ENCODE measurements around the gene UBE2G2.
A peak's percentile ranks its signal among the peaks of the same experiment; 100 is the strongest.

Gene UBE2G2

GRCh38 chr21:44762221-44763049 is 39.2 kb downstream of the UBE2G2 start:
- DNase-seq: peak; percentile 60

- DNase-seq: peak; percentile 54
Observed at GRCh38 chr21:44761747-44762208, 39.8 kb downstream of the UBE2G2 start.

- peak; percentile 63 for DNase-seq
Observed at GRCh38 chr21:44761011-44761729, 40.5 kb downstream of the UBE2G2 start.

GRCh38 chr21:44760376-44760775 is 41.2 kb downstream of the UBE2G2 start:
- peak; percentile 39 for DNase-seq

- peak; percentile 54 for DNase-seq
Observed at GRCh38 chr21:44759628-44760285, 41.9 kb downstream of the UBE2G2 start.

- peak; percentile 56 for DNase-seq
Observed at GRCh38 chr21:44758781-44759627, 42.6 kb downstream of the UBE2G2 start.

- DNase-seq: peak; percentile 53
Observed at GRCh38 chr21:44758141-44758561, 43.5 kb downstream of the UBE2G2 start.

- DNase-seq: peak; percentile 52
Observed at GRCh38 chr21:44757731-44758130, 43.9 kb downstream of the UBE2G2 start.

- DNase-seq: peak; percentile 41
Observed at GRCh38 chr21:44756423-44757185, 45.0 kb downstream of the UBE2G2 start.

- DNase-seq: peak; percentile 22
Observed at GRCh38 chr21:44755227-44755626, 46.4 kb downstream of the UBE2G2 start.

- peak; percentile 49 for DNase-seq
Observed at GRCh38 chr21:44753357-44753756, 48.3 kb downstream of the UBE2G2 start.

- DNase-seq: peak; percentile 58
Observed at GRCh38 chr21:44752671-44753235, 48.9 kb downstream of the UBE2G2 start.

GRCh38 chr21:44751799-44752636 is 49.6 kb downstream of the UBE2G2 start:
- DNase-seq: peak; percentile 54

GRCh38 chr21:44751186-44751798 is 50.3 kb downstream of the UBE2G2 start:
- peak; percentile 56 for DNase-seq

- DNase-seq: no peak
Observed at GRCh38 chr21:44750675-44751025, 51.0 kb downstream of the UBE2G2 start.

GRCh38 chr21:44749759-44750674 is 51.6 kb downstream of the UBE2G2 start:
- peak; percentile 58 for DNase-seq

GRCh38 chr21:44749116-44749758 is 52.4 kb downstream of the UBE2G2 start:
- peak; percentile 59 for DNase-seq

GRCh38 chr21:44748621-44749020 is 53.0 kb downstream of the UBE2G2 start:
- DNase-seq: no peak

All from activated effector memory CD4-positive, alpha-beta T cell treated with anti-CD3 and anti-CD28 coated beads, Interleukin-2, amount 50 U/mL, for 16 hours (primary cell).